Liver (tissue), 9 donors: ENCODE results near the gene CGB2. TPM values are rescaled to one million over a fixed set of nuclear protein-coding genes. Genes with fewer than 3 reads are reported as not detected.

Experiments used
- DNase-seq: peaks from one replicate; pipeline ENCODE4 v3.0.0-alpha.2; 2017; ENCODE audit warnings: low spot score
- H3K27ac ChIP-seq, 2 donors: one replicate each; pipeline ENCODE4 v1.7.0; 2013; ENCODE audit warnings: inconsistent platforms in 2 of 2, low read length in 2 of 2, control low read depth in 1 of 2, low read depth in 1 of 2, mild to moderate bottlenecking in 1 of 2
- H3K27me3 ChIP-seq, 4 donors: one replicate each; pipeline versions ENCODE4 v1.6.1 to v1.7.0; 2013; ENCODE audit warnings: low read length in 3 of 4, inconsistent platforms in 1 of 4, mild to moderate bottlenecking in 1 of 4, moderate library complexity in 1 of 4; ENCODE audit not compliant: control insufficient read depth in 4 of 4, insufficient read depth in 4 of 4
- H3K36me3 ChIP-seq, 4 donors: one replicate each; pipeline versions ENCODE4 v1.6.1 to v1.7.0; 2013; ENCODE audit warnings: low read length in 3 of 4, mild to moderate bottlenecking in 3 of 4, low read depth in 1 of 4, moderate library complexity in 1 of 4; ENCODE audit not compliant: control insufficient read depth in 4 of 4, insufficient read depth in 3 of 4
- H3K4me1 ChIP-seq, 4 donors: one replicate each; pipeline versions ENCODE4 v1.6.1 to v1.7.0; 2013; ENCODE audit warnings: low read length in 3 of 4, mild to moderate bottlenecking in 3 of 4, moderate library complexity in 1 of 4; ENCODE audit not compliant: control insufficient read depth in 4 of 4, insufficient read depth in 4 of 4
- H3K4me3 ChIP-seq, 3 donors: one replicate each; pipeline versions ENCODE4 v1.6.1 to v1.7.0; 2013; ENCODE audit warnings: low read length in 3 of 3, control low read depth in 1 of 3, low read depth in 1 of 3, mild to moderate bottlenecking in 1 of 3
- H3K9ac ChIP-seq, 2 donors: one replicate each; pipeline ENCODE4 v1.7.0; 2013; ENCODE audit warnings: low read length in 2 of 2, mild to moderate bottlenecking in 2 of 2, moderate library complexity in 2 of 2, control low read depth in 1 of 2, low read depth in 1 of 2
- H3K9me3 ChIP-seq, 4 donors: one replicate each; pipeline versions ENCODE4 v1.6.1 to v1.7.0; 2013; ENCODE audit warnings: low read length in 3 of 4; ENCODE audit not compliant: control insufficient read depth in 4 of 4
- EGR1 ChIP-seq, 2 donors: IDR thresholded peaks; 2 replicates each; pipeline ENCODE4 v1.6.1; 2016 to 2018; ENCODE audit warnings: antibody characterized with exemption in 2 of 2, low read depth in 2 of 2
- FOXA1 ChIP-seq: IDR thresholded peaks from 2 replicates; pipeline ENCODE4 v1.6.1; 2016; ENCODE audit warnings: antibody characterized with exemption
- FOXA2 ChIP-seq: IDR thresholded peaks from 2 replicates; pipeline ENCODE4 v1.6.1; 2016; ENCODE audit warnings: antibody characterized with exemption
- GABPA ChIP-seq, 2 donors: IDR thresholded peaks in 1 of 2; conservative IDR thresholded peaks in 1 of 2; 2 replicates each; pipeline ENCODE4 v1.6.1; 2016; ENCODE audit warnings: antibody characterized with exemption in 2 of 2, mild to moderate bottlenecking in 1 of 2, moderate library complexity in 1 of 2
- HNF4A ChIP-seq, 2 donors: conservative IDR thresholded peaks; 2 replicates each; pipeline ENCODE4 v1.6.1; 2016; ENCODE audit warnings: antibody characterized with exemption in 2 of 2, mild to moderate bottlenecking in 2 of 2
- HNF4G ChIP-seq: IDR thresholded peaks from 2 replicates; pipeline ENCODE4 v1.6.1; 2016; ENCODE audit warnings: antibody characterized with exemption
- JUND ChIP-seq, 2 donors: IDR thresholded peaks; 2 replicates each; pipeline ENCODE4 v1.6.1; 2016; ENCODE audit warnings: antibody characterized with exemption in 2 of 2
- NR2F2 ChIP-seq: IDR thresholded peaks from 2 replicates; pipeline ENCODE4 v1.6.1; 2016; ENCODE audit warnings: antibody characterized with exemption
- RAD21 ChIP-seq, 2 donors: IDR thresholded peaks; 2 replicates each; pipeline ENCODE4 v1.6.1; 2016; ENCODE audit warnings: antibody characterized with exemption in 2 of 2, mild to moderate bottlenecking in 2 of 2
- RXRA ChIP-seq, 2 donors: IDR thresholded peaks; 2 replicates each; pipeline ENCODE4 v1.6.1; 2017 to 2018; ENCODE audit warnings: antibody characterized with exemption in 2 of 2, mild to moderate bottlenecking in 1 of 2
- SP1 ChIP-seq: IDR thresholded peaks from 2 replicates; pipeline ENCODE4 v1.6.1; 2018; ENCODE audit warnings: antibody characterized with exemption, mild to moderate bottlenecking
- TAF1 ChIP-seq: conservative IDR thresholded peaks from 2 replicates; pipeline ENCODE4 v1.6.1; 2016; ENCODE audit warnings: antibody characterized with exemption, mild to moderate bottlenecking
- YY1 ChIP-seq: IDR thresholded peaks from 2 replicates; pipeline ENCODE4 v1.6.1; 2016; ENCODE audit warnings: antibody characterized with exemption, mild to moderate bottlenecking
- WGBS: extraction: QIAGEN DNeasy Blood & Tissue Kit; methylation state at CpG from one replicate; pipeline ENCODE4 v1.1.7; 2013; 5-methylcytosine and 5-hydroxymethylcytosine counted together
- polyA plus RNA-seq, 2 donors: library from polyadenylated mRNA; stranded (reverse) in 1 of 2; unstranded in 1 of 2; fragments of 200-250 nt in 1 of 2; fragments of >200 nt in 1 of 2; fragmentation: Nextera tagmentation in 1 of 2; extraction: Ambion mirVana in 1 of 2; gene quantifications; one replicate each; pipeline versions ENCODE4 v1.2.1 to v1.2.3, GENCODE V29; 2013 to 2015
- total RNA-seq, 2 donors: library from RNA; depleted of rRNA; stranded (reverse); fragments of >200 nt; gene quantifications; one replicate each; pipeline ENCODE4 v1.2.3, GENCODE V29; 2014
- TF ChIP-seq, protein P1 (sequence below): IDR thresholded peaks from 2 replicates; pipeline ENCODE4 v1.6.1; 2016; ENCODE audit warnings: antibody characterized with exemption
- TF ChIP-seq, protein P2 (sequence below): IDR thresholded peaks from 2 replicates; pipeline ENCODE4 v1.6.1; 2016; ENCODE audit warnings: antibody characterized with exemption
- TF ChIP-seq, protein P3 (sequence below): IDR thresholded peaks from 2 replicates; pipeline ENCODE4 v1.6.1; 2016; ENCODE audit warnings: antibody characterized with exemption, mild to moderate bottlenecking
- donor health status: healthy.
- donor health status: healthy.
- donor health status: healthy.
- donor health status: healthy.
- donor health status: healthy.

CGB2 gene
- total and polyA plus RNA-seq, 4 donors = not detected

DNA sequence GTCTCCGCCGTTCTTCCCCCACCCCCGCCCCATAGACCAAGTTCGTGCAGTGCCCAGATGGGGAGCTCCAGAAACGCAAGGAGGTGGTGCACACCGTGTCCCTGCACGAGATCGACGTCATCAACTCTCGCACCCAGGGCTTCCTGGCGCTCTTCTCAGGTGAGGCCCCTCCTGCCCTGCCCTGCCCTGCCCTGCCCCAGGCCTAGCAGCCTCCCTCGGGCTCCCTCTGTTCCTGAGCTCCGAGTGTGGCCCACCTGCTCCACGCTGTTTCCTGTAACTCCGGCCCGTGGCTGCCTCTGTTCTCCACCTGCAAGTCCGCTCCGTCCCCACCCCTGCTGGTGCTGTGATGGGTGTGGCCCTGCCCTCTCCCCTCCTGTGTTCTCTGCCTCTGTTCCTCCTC lies 21.2 kb upstream of the CGB2 start (continued):
- TF ChIP-seq SP1 (no peak), TAF1 (no peak), HNF4G (no peak), HNF4A (conservative IDR thresholded peaks at IDR 0.05) (no peak)
- TF ChIP-seq, protein P1, sequence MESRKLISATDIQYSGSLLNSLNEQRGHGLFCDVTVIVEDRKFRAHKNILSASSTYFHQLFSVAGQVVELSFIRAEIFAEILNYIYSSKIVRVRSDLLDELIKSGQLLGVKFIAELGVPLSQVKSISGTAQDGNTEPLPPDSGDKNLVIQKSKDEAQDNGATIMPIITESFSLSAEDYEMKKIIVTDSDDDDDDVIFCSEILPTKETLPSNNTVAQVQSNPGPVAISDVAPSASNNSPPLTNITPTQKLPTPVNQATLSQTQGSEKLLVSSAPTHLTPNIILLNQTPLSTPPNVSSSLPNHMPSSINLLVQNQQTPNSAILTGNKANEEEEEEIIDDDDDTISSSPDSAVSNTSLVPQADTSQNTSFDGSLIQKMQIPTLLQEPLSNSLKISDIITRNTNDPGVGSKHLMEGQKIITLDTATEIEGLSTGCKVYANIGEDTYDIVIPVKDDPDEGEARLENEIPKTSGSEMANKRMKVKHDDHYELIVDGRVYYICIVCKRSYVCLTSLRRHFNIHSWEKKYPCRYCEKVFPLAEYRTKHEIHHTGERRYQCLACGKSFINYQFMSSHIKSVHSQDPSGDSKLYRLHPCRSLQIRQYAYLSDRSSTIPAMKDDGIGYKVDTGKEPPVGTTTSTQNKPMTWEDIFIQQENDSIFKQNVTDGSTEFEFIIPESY = no peak

DNA sequence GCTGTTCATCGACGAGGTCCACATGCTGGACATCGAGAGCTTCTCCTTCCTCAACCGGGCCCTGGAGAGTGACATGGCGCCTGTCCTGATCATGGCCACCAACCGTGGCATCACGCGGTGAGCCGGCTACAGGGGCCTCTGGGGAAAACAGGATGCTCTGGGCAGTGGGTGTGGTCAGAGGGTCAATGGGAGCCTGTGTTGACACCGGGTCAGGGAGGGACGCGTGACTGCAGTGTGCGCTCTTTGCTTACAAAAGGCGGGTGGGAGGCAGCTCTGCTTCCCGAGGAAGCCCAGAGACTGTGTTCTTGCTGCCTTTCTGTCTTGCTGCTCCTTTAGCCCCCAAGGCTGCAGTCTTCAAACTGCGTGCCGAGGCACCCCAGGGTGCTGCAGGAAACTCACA lies 20.5 kb upstream of the CGB2 start:
- 91% methylated on average over 17 of the region's 17 CpGs for WGBS
- no peaks in the 10 kb centered on the region for H3K27me3 ChIP-seq
- H3K9ac ChIP-seq = no peak overlapping the region
- H3K27ac ChIP-seq = no peak overlapping the region
- H3K36me3 ChIP-seq = peaks cover 6 to 59% (median 18%) of the 10 kb centered on the region in 4 donors
- H3K9me3 ChIP-seq = no peaks in the 10 kb centered on the region
- no peak overlapping the region for H3K4me3 ChIP-seq
- H3K4me1 ChIP-seq = no peaks in the 10 kb centered on the region
- DNase-seq = no peak
- TF ChIP-seq, protein P2, sequence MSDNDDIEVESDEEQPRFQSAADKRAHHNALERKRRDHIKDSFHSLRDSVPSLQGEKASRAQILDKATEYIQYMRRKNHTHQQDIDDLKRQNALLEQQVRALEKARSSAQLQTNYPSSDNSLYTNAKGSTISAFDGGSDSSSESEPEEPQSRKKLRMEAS = no peak
- TF ChIP-seq NR2F2 (no peak), RAD21 (IDR thresholded peaks at IDR 0.05) (no peak), YY1 (no peak), FOXA2 (no peak), HNF4A (conservative IDR thresholded peaks at IDR 0.05) (no peak), EGR1 (IDR thresholded peaks at IDR 0.05; ENCODE audit: low read depth in 2 of 2) (no peak), JUND (IDR thresholded peaks at IDR 0.05) (no peak), TAF1 (no peak), GABPA (IDR thresholded peaks at IDR 0.05 in 1 of 2, conservative IDR thresholded peaks at IDR 0.05 in 1 of 2) (no peak), SP1 (no peak), RXRA (IDR thresholded peaks at IDR 0.05) (no peak), FOXA1 (no peak)
- TF ChIP-seq, protein P3, sequence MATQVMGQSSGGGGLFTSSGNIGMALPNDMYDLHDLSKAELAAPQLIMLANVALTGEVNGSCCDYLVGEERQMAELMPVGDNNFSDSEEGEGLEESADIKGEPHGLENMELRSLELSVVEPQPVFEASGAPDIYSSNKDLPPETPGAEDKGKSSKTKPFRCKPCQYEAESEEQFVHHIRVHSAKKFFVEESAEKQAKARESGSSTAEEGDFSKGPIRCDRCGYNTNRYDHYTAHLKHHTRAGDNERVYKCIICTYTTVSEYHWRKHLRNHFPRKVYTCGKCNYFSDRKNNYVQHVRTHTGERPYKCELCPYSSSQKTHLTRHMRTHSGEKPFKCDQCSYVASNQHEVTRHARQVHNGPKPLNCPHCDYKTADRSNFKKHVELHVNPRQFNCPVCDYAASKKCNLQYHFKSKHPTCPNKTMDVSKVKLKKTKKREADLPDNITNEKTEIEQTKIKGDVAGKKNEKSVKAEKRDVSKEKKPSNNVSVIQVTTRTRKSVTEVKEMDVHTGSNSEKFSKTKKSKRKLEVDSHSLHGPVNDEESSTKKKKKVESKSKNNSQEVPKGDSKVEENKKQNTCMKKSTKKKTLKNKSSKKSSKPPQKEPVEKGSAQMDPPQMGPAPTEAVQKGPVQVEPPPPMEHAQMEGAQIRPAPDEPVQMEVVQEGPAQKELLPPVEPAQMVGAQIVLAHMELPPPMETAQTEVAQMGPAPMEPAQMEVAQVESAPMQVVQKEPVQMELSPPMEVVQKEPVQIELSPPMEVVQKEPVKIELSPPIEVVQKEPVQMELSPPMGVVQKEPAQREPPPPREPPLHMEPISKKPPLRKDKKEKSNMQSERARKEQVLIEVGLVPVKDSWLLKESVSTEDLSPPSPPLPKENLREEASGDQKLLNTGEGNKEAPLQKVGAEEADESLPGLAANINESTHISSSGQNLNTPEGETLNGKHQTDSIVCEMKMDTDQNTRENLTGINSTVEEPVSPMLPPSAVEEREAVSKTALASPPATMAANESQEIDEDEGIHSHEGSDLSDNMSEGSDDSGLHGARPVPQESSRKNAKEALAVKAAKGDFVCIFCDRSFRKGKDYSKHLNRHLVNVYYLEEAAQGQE = no peak
- TF ChIP-seq, protein P1 = no peak
